Measurements from ENCODE around the gene SLC12A8. TPM values are rescaled to one million over a fixed set of nuclear protein-coding genes. Genes with fewer than 3 reads are reported as not detected.

Gene SLC12A8
- total and polyA plus RNA-seq, 12 donors: 1.0 to 5.9 (median 1.8) TPM

GRCh38 chr3:125140011-125140817, 72.3 kb downstream of the SLC12A8 start:
- H3K27me3 ChIP-seq: no peaks in the 10 kb centered on the region
- no peaks in the 10 kb centered on the region for H3K36me3 ChIP-seq (replicated peaks in 1 of 2)
- H3K9me3 ChIP-seq (replicated peaks in 1 of 3): no peaks in the 10 kb centered on the region
- peak; percentile 50 to 89 (median 81) for DNase-seq
- H3K4me3 ChIP-seq: no peak overlapping the region
- 68 to 82% (median 75%) methylated on average over 11 to 12 of the region's 12 CpGs for WGBS, 4 donors
- intact Hi-C loops (cut with DNase I): loop anchor here (10.0 kb wide), 2 partner anchors 135 to 145 kb away; no protein-coding TSS in a partner anchor
- H3K27ac ChIP-seq: peak overlapping the region in 4 of 5 donors; percentile 47 to 91 (median 68)
- peak in 1 of 2 donors; percentile 47 for TF ChIP-seq POLR2A (IDR thresholded peaks at IDR 0.05)
- TF ChIP-seq CTCF (IDR thresholded peaks at IDR 0.05): no peak
- H3K4me1 ChIP-seq (replicated peaks in 1 of 2): peaks cover 8 to 51% of the 10 kb centered on the region in 2 donors

- H3K4me1 ChIP-seq (replicated peaks in 1 of 2): peaks cover 8 to 43% of the 10 kb centered on the region in 2 donors
These were observed 73.2 kb downstream of the SLC12A8 start for GRCh38 chr3:125139386-125139785.

GRCh38 chr3:125137358-125138033, 75.1 kb downstream of the SLC12A8 start:
- H3K27me3 ChIP-seq: no peaks in the 10 kb centered on the region
- peaks cover 8 to 38% of the 10 kb centered on the region in 2 donors for H3K4me1 ChIP-seq (replicated peaks in 1 of 2)
- no peaks in the 10 kb centered on the region for H3K9me3 ChIP-seq (replicated peaks in 1 of 3)
- no peak overlapping the region for H3K4me3 ChIP-seq
- intact Hi-C loops (cut with DNase I): no loop called here
- TF ChIP-seq POLR2A (IDR thresholded peaks at IDR 0.05) (no peak), CTCF (IDR thresholded peaks at IDR 0.05) (no peak)
- no peaks in the 10 kb centered on the region for H3K36me3 ChIP-seq (replicated peaks in 1 of 2)
- DNase-seq: peak; percentile 51 to 86 (median 80)
- 65 to 78% (median 71%) methylated on average over 14 to 17 of the region's 17 CpGs for WGBS, 4 donors
- H3K27ac ChIP-seq: peak overlapping the region in 4 of 5 donors; percentile 2 to 68 (median 41)

More at GRCh38 chr3:125139386-125139785, 73.2 kb downstream of the SLC12A8 start:
- no peak for DNase-seq
- Histone ChIP-seq H3K4me3 (no peak overlapping the region), H3K27ac (peak overlapping the region in 3 of 5 donors; percentile 53 to 91 (median 84)), H3K9me3 (replicated peaks in 1 of 3) (no peaks in the 10 kb centered on the region), H3K36me3 (replicated peaks in 1 of 2) (no peaks in the 10 kb centered on the region), H3K27me3 (no peaks in the 10 kb centered on the region)
- TF ChIP-seq POLR2A (IDR thresholded peaks at IDR 0.05): no peak
- 97 to 100% (median 98%) methylated on average over 3 to 4 of the region's 4 CpGs for WGBS, 4 donors
- intact Hi-C loops (cut with DNase I): no loop called here

- no peak for TF ChIP-seq CTCF (IDR thresholded peaks at IDR 0.05)
- no peak for DNase-seq
- Histone ChIP-seq H3K27me3 (no peaks in the 10 kb centered on the region), H3K27ac (peak overlapping the region in 4 of 5 donors; percentile 2 to 68 (median 41)), H3K4me1 (replicated peaks in 1 of 2) (peaks cover 8 to 35% of the 10 kb centered on the region in 2 donors), H3K4me3 (no peak overlapping the region), H3K36me3 (replicated peaks in 1 of 2) (no peaks in the 10 kb centered on the region), H3K9me3 (replicated peaks in 1 of 3) (no peaks in the 10 kb centered on the region)
- intact Hi-C loops (cut with DNase I): no loop called here
- 80 to 90% (median 88%) methylated on average over 7 of the region's 7 CpGs for WGBS, 4 donors
These were observed 75.6 kb downstream of the SLC12A8 start for GRCh38 chr3:125136966-125137357.

All from adrenal gland (tissue), 12 donors.